ENCODE results near the gene MCM3AP.

MCM3AP gene

GRCh38 chr21:46223217-46223616 is 62.2 kb downstream of the MCM3AP start:
- no CpG with 5 or more reads among the region's 7 CpGs for WGBS, 2 donors (ENCODE audit: extremely low coverage in 2 of 2, insufficient read length in 2 of 2, insufficient replicate concordance in 1 of 2)

DNA sequence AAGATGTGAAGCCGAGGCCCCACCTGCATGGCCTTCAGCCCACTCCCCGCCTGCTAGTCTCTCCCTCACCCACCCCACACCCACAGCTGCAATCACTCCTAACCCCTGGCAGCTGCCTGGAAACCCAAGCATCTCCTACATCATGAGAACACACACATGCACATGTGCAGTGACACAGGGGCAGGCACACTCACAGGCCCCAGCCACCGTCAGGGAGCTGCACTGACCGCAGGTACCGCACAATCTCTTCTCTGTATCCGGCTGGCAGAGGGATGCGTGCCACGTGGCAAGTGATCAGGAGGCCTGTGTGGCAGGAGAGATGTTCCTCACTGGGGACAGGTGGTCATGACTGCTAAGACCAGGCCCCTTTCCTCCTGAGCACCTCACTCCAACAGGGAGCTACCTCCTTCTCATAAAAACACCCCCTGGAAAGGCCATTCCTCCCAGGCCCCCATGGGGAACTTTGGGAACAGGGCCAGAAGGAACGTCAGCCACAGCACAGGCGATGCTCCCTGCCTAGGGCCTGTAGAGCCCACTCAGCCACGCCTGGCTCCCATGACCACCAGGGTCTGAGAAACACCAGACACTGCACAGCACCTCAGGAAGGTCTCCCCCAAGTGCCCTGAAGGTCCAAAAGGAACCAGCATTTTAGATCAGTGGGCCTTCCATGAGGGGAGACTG is 62.8 kb downstream of the MCM3AP start:
- no peaks in the 10 kb centered on the region for H3K27me3 ChIP-seq (ENCODE audit: control insufficient read depth in 3 of 3, insufficient read depth in 3 of 3, low read depth in 1 of 3, low read length in 3 of 3)

More at GRCh38 chr21:46223217-46223616, 62.2 kb downstream of the MCM3AP start:
- no peak overlapping the region for H3K27ac ChIP-seq (replicated peaks; ENCODE audit: low read length)
- no peak overlapping the region for H2BK12ac ChIP-seq (ENCODE audit: low read length)
- no peak overlapping the region for H3K4ac ChIP-seq (ENCODE audit: low read length)
- H3K23ac ChIP-seq (ENCODE audit: low read depth, low read length, poor library complexity) = no peak overlapping the region
- H3K4me1 ChIP-seq (ENCODE audit: control insufficient read depth in 2 of 2, insufficient read depth in 1 of 2, low read depth in 1 of 2, low read length in 2 of 2) = peaks cover 16 to 19% of the 10 kb centered on the region in 2 donors
- H3K36me3 ChIP-seq (replicated peaks in 1 of 2; ENCODE audit: control insufficient read depth in 2 of 2, insufficient read depth in 2 of 2, low read length in 2 of 2) = peaks cover 38 to 79% of the 10 kb centered on the region in 2 donors
- H3K18ac ChIP-seq (ENCODE audit: low read length) = no peak overlapping the region
- no peak overlapping the region for H3K4me3 ChIP-seq (ENCODE audit: low read length in 2 of 2)
- no peak overlapping the region for H2BK120ac ChIP-seq (ENCODE audit: low read depth, low read length)
- peaks cover 23% of the 10 kb centered on the region for H3K79me1 ChIP-seq (ENCODE audit: low read depth, low read length)
- no peak for DNase-seq (ENCODE audit: low spot score)
- peaks cover 2 to 11% of the 10 kb centered on the region in 2 donors for H3K9me3 ChIP-seq (replicated peaks in 1 of 2; ENCODE audit: control insufficient read depth in 2 of 2, insufficient read depth in 1 of 2, low read depth in 1 of 2, low read length in 2 of 2)
- H2AFZ ChIP-seq (ENCODE audit: low read length) = no peak overlapping the region
- H4K91ac ChIP-seq (ENCODE audit: low read depth, low read length, poor library complexity) = no peak overlapping the region
- H3K9ac ChIP-seq (ENCODE audit: low read depth, low read length, poor library complexity) = peak overlapping the region; percentile 66
- no peak overlapping the region for H2BK5ac ChIP-seq (ENCODE audit: low read length)
- H3K14ac ChIP-seq (ENCODE audit: low read length) = no peak overlapping the region
- no peak overlapping the region for H2AK5ac ChIP-seq (ENCODE audit: low read depth, low read length)
- no peaks in the 10 kb centered on the region for H3K27me3 ChIP-seq (ENCODE audit: control insufficient read depth in 3 of 3, insufficient read depth in 3 of 3, low read depth in 1 of 3, low read length in 3 of 3)
- no peak overlapping the region for H3K4me2 ChIP-seq (ENCODE audit: insufficient read depth, low read length, poor library complexity, severe bottlenecking)
- H2BK15ac ChIP-seq (ENCODE audit: low read length) = no peak overlapping the region
- no peak overlapping the region for H4K8ac ChIP-seq (ENCODE audit: low read depth, low read length)

GRCh38 chr21:46221664-46222435 is 63.6 kb downstream of the MCM3AP start:
- H2AK5ac ChIP-seq (ENCODE audit: low read depth, low read length) = no peak overlapping the region
- no CpG with 5 or more reads among the region's 16 CpGs for WGBS, 2 donors (ENCODE audit: extremely low coverage in 2 of 2, insufficient read length in 2 of 2, insufficient replicate concordance in 1 of 2)
- H2BK5ac ChIP-seq (ENCODE audit: low read length) = no peak overlapping the region
- no peak overlapping the region for H2BK12ac ChIP-seq (ENCODE audit: low read length)
- H2BK120ac ChIP-seq (ENCODE audit: low read depth, low read length) = no peak overlapping the region
- H3K23ac ChIP-seq (ENCODE audit: low read depth, low read length, poor library complexity) = no peak overlapping the region
- H3K18ac ChIP-seq (ENCODE audit: low read length) = no peak overlapping the region
- H3K27ac ChIP-seq (replicated peaks; ENCODE audit: low read length) = no peak overlapping the region
- no peaks in the 10 kb centered on the region for H3K27me3 ChIP-seq (ENCODE audit: control insufficient read depth in 3 of 3, insufficient read depth in 3 of 3, low read depth in 1 of 3, low read length in 3 of 3)
- peaks cover 2 to 11% of the 10 kb centered on the region in 2 donors for H3K9me3 ChIP-seq (replicated peaks in 1 of 2; ENCODE audit: control insufficient read depth in 2 of 2, insufficient read depth in 1 of 2, low read depth in 1 of 2, low read length in 2 of 2)
- no peak overlapping the region for H4K8ac ChIP-seq (ENCODE audit: low read depth, low read length)
- H3K4me3 ChIP-seq (ENCODE audit: low read length in 2 of 2) = no peak overlapping the region
- H2AFZ ChIP-seq (ENCODE audit: low read length) = no peak overlapping the region
- H3K9ac ChIP-seq (ENCODE audit: low read depth, low read length, poor library complexity) = no peak overlapping the region
- H3K79me1 ChIP-seq (ENCODE audit: low read depth, low read length) = peaks cover 23% of the 10 kb centered on the region
- no peak overlapping the region for H2BK15ac ChIP-seq (ENCODE audit: low read length)
- H3K14ac ChIP-seq (ENCODE audit: low read length) = no peak overlapping the region
- no peak overlapping the region for H3K4ac ChIP-seq (ENCODE audit: low read length)
- DNase-seq (ENCODE audit: low spot score) = no peak
- peaks cover 44 to 85% of the 10 kb centered on the region in 2 donors for H3K36me3 ChIP-seq (replicated peaks in 1 of 2; ENCODE audit: control insufficient read depth in 2 of 2, insufficient read depth in 2 of 2, low read length in 2 of 2)
- H3K4me1 ChIP-seq (ENCODE audit: control insufficient read depth in 2 of 2, insufficient read depth in 1 of 2, low read depth in 1 of 2, low read length in 2 of 2) = peaks cover 9 to 13% of the 10 kb centered on the region in 2 donors
- H4K91ac ChIP-seq (ENCODE audit: low read depth, low read length, poor library complexity) = no peak overlapping the region
- no peak overlapping the region for H3K4me2 ChIP-seq (ENCODE audit: insufficient read depth, low read length, poor library complexity, severe bottlenecking)

More for the DNA sequence above, 62.8 kb downstream of the MCM3AP start:
- Histone ChIP-seq H3K23ac (ENCODE audit: low read depth, low read length, poor library complexity) (peak overlapping the region; percentile 9), H3K18ac (ENCODE audit: low read length) (no peak overlapping the region), H3K36me3 (replicated peaks in 1 of 2; ENCODE audit: control insufficient read depth in 2 of 2, insufficient read depth in 2 of 2, low read length in 2 of 2) (peaks cover 40 to 84% of the 10 kb centered on the region in 2 donors), H4K91ac (ENCODE audit: low read depth, low read length, poor library complexity) (no peak overlapping the region), H2BK120ac (ENCODE audit: low read depth, low read length) (no peak overlapping the region), H2AK5ac (ENCODE audit: low read depth, low read length) (no peak overlapping the region), H3K4me3 (ENCODE audit: low read length in 2 of 2) (no peak overlapping the region), H2BK12ac (ENCODE audit: low read length) (no peak overlapping the region), H3K4me2 (ENCODE audit: insufficient read depth, low read length, poor library complexity, severe bottlenecking) (no peak overlapping the region), H3K4ac (ENCODE audit: low read length) (no peak overlapping the region), H2BK5ac (ENCODE audit: low read length) (no peak overlapping the region), H3K9ac (ENCODE audit: low read depth, low read length, poor library complexity) (no peak overlapping the region), H3K79me1 (ENCODE audit: low read depth, low read length) (peaks cover 23% of the 10 kb centered on the region), H3K27ac (replicated peaks; ENCODE audit: low read length) (no peak overlapping the region), H2AFZ (ENCODE audit: low read length) (no peak overlapping the region), H2BK15ac (ENCODE audit: low read length) (no peak overlapping the region), H3K14ac (ENCODE audit: low read length) (no peak overlapping the region), H4K8ac (ENCODE audit: low read depth, low read length) (no peak overlapping the region), H3K4me1 (ENCODE audit: control insufficient read depth in 2 of 2, insufficient read depth in 1 of 2, low read depth in 1 of 2, low read length in 2 of 2) (peaks cover 16 to 19% of the 10 kb centered on the region in 2 donors), H3K9me3 (replicated peaks in 1 of 2; ENCODE audit: control insufficient read depth in 2 of 2, insufficient read depth in 1 of 2, low read depth in 1 of 2, low read length in 2 of 2) (peaks cover 2 to 11% of the 10 kb centered on the region in 2 donors)
- no CpG with 5 or more reads among the region's 11 CpGs for WGBS, 2 donors (ENCODE audit: extremely low coverage in 2 of 2, insufficient read length in 2 of 2, insufficient replicate concordance in 1 of 2)
- no peak for DNase-seq (ENCODE audit: low spot score)

DNA sequence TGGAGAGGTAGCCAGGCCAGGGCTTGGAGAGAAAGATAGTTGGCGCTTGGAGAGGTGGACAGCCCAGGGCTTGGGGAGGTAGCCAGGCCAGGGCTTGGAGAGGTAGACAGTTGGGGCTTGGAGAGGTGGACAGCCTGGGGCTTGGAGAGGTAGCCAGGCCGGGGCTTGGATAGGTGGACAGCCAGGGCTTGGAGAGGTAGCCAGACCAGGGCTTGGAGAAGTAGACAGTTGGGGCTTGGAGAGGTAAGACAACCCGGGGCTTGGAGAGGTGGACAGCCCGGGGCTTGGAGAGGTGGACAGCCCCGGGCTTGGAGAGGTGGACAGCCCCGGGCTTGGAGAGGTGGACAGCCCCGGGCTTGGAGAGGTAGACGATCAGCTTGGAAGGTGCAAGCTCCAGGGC is 64.6 kb downstream of the MCM3AP start:
- Histone ChIP-seq H2AFZ (ENCODE audit: low read length) (no peak overlapping the region), H4K8ac (ENCODE audit: low read depth, low read length) (no peak overlapping the region), H3K4me2 (ENCODE audit: insufficient read depth, low read length, poor library complexity, severe bottlenecking) (no peak overlapping the region), H3K4me1 (ENCODE audit: control insufficient read depth in 2 of 2, insufficient read depth in 1 of 2, low read depth in 1 of 2, low read length in 2 of 2) (peaks cover 4 to 6% of the 10 kb centered on the region in 2 donors), H3K4me3 (ENCODE audit: low read length in 2 of 2) (no peak overlapping the region), H3K36me3 (replicated peaks in 1 of 2; ENCODE audit: control insufficient read depth in 2 of 2, insufficient read depth in 2 of 2, low read length in 2 of 2) (peaks cover 52 to 84% of the 10 kb centered on the region in 2 donors), H3K23ac (ENCODE audit: low read depth, low read length, poor library complexity) (no peak overlapping the region), H3K27me3 (ENCODE audit: control insufficient read depth in 3 of 3, insufficient read depth in 3 of 3, low read depth in 1 of 3, low read length in 3 of 3) (no peaks in the 10 kb centered on the region), H4K91ac (ENCODE audit: low read depth, low read length, poor library complexity) (no peak overlapping the region), H2BK15ac (ENCODE audit: low read length) (no peak overlapping the region), H2BK120ac (ENCODE audit: low read depth, low read length) (no peak overlapping the region), H2BK12ac (ENCODE audit: low read length) (no peak overlapping the region), H3K9ac (ENCODE audit: low read depth, low read length, poor library complexity) (no peak overlapping the region), H3K79me1 (ENCODE audit: low read depth, low read length) (peaks cover 21% of the 10 kb centered on the region), H2BK5ac (ENCODE audit: low read length) (no peak overlapping the region), H3K27ac (replicated peaks; ENCODE audit: low read length) (no peak overlapping the region), H3K14ac (ENCODE audit: low read length) (no peak overlapping the region), H3K18ac (ENCODE audit: low read length) (no peak overlapping the region), H3K9me3 (replicated peaks in 1 of 2; ENCODE audit: control insufficient read depth in 2 of 2, insufficient read depth in 1 of 2, low read depth in 1 of 2, low read length in 2 of 2) (peaks cover 2 to 6% of the 10 kb centered on the region in 2 donors), H2AK5ac (ENCODE audit: low read depth, low read length) (no peak overlapping the region), H3K4ac (ENCODE audit: low read length) (no peak overlapping the region)
- no peak for DNase-seq (ENCODE audit: low spot score)
- WGBS, 2 donors (ENCODE audit: extremely low coverage in 2 of 2, insufficient read length in 2 of 2, insufficient replicate concordance in 1 of 2) = no CpG with 5 or more reads among the region's 8 CpGs
